Hepatic stellate cell (primary cell): ENCODE results near the gene ADGRV1.
"Not testable (repeated sequence)": the region's sequence is repeated elsewhere in the genome, so short reads cannot be mapped to it uniquely, and the experiment has no call there.

ENCODE experiments used
- DNase-seq: peaks from one replicate; pipeline ENCODE4 v3.0.0; 2011; ENCODE audit warnings: low spot score

ADGRV1 gene

DNA sequence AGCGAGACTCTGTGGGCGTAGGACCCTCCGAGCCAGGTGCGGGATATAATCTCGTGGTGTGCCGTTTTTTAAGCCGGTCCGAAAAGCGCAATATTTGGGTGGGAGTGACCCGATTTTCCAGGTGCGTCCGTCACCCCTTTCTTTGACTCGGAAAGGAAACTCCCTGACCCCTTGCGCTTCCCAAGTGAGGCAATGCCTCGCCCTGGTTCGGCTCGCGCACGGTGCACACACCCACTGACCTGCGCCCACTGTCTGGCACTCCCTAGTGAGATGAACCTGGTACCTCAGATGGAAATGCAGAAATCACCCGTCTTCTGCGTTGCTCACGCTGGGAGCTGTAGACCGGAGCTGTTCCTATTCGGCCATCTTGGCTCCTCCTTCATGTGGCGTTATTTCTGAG is 263.5 kb downstream of the ADGRV1 start:
- not testable (repeated sequence) for DNase-seq

DNA sequence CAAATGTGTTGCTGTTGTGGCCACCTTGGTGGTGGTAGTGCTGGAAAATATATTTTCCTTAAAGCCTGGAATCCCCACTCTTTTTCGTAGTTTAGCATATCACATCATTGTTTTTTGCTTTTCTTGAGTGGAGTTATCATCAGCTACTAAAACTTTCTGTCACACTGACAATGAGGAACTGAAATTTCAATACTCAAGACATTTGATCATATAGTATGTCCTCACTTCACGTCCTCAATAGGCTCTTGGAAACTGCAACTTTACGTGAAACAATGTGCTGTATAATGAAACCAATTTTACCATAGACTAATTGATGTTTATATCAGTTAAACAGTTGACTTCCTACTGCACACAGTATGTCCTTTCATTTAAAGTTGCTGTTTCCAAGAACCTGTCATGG is 265.8 kb downstream of the ADGRV1 start:
- no peak for DNase-seq

- DNase-seq: no peak
Observed at GRCh38 chr5:90830058-90830457, 271.5 kb downstream of the ADGRV1 start.

DNA sequence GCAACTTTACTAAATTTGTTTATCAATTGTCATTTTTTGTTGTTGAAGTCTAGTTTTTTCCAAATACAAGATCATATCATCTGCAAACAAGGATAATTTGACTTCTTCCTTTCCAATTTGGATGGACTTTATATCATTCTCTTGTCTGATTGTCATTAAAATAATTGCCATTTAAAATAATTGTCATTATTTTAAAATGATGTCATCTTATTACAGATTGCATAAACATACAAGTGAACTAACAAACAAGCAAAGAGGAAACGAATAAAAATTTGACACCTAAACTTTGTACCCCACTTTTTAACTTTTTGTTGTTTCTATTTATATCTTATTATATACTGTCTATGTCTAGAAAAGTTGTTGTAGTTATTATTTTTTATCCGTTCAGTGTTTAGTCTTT is 275.2 kb downstream of the ADGRV1 start:
- no peak for DNase-seq

DNA sequence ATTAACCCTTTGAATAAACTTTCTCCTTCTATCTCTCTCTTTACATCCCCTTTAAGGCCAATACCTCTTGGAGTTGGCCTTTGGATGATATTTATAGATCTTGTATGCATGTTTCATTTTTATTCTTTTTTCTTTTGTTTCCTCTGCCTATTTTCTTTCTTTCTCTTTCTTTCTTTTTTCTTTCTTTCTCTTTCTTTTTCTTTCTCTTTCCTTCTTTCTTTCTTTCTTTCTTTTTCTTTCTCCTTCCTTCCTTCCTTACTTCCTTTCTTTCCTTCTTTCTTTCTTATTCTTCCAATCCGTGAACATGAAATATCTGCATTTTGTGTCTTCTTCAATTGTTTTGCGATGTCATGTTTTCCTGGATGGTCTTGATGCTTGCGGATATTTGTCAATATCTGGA is 276.1 kb downstream of the ADGRV1 start:
- no peak for DNase-seq

- no peak for DNase-seq
Observed at GRCh38 chr5:90843443-90843842, 284.8 kb downstream of the ADGRV1 start.

DNA sequence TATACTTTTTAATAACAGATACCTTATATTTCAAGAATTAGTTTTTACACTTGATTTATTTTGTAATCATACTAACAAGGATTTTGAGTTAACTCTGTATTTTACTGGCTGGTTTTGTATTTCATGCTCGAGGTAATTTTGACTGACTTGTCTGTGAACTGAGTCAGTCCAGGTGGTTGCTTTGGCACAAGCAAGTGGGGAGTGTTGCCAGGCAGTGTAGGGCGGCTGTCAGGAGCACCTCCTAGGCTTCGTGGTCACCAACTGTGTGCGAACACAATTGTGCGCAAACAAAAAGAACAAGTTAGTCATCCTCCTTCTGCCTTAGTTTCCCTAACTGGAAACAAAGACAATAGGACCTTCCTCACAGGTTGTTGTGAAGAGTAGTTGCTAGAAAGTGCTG is 286.3 kb downstream of the ADGRV1 start:
- no peak for DNase-seq

DNA sequence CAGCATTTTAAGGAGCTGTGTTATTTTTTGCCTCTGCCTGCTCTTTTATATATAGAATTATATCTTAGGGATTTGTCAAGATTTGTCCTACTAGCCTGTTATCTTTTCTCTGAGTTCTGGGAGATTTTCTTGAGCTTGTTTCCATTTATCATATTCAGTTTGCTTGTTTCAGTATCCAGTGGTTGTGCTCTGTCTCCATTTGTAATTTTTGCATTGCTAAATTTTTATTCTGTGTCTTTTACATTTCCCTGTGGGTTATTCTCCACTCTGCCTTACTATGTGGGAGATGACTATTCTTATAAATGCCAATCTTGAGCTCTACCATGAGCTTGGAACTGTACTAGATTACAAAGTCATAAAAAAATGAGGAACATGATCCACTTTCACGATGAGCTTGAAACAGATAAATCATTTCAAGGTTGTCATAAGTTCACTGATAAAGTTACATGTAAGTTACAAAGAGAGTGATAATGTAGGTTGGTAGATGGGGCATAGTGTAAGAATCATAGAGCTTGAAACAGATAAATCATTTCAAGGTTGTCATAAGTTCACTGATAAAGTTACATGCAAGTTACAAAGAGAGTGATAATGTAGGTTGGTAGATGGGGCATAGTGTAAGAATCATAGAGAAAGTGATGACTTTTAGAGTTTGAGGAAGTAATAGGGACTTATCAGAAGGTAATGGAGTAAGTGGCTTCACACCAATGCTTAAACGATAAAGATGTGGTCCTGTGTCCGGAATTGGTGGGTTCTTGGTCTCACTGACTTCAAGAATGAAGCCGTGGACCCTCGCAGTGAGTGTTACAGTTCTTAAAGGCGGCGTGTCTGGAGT is 287.3 kb downstream of the ADGRV1 start:
- no peak for DNase-seq

DNA sequence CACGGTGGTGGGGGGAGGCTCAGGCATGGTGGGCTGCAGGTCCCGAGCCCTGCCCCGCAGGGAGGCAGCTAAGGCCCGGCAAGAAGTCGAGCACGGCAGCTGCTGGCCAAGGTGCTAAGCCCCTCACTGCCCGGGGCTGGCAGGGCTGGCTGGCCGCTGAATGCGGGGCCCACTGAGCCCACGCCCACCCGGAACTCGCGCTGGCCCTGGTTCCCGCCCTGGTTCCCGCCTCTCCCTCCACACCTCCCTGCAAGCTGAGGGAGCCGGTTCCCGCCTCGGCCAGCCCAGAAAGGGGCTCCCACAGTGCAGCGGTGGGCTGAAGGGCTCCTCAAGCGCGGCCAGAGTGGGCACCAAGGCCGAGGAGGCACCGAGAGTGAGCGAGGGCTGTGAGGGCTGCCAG is 289.0 kb downstream of the ADGRV1 start:
- DNase-seq: not testable (repeated sequence)

DNA sequence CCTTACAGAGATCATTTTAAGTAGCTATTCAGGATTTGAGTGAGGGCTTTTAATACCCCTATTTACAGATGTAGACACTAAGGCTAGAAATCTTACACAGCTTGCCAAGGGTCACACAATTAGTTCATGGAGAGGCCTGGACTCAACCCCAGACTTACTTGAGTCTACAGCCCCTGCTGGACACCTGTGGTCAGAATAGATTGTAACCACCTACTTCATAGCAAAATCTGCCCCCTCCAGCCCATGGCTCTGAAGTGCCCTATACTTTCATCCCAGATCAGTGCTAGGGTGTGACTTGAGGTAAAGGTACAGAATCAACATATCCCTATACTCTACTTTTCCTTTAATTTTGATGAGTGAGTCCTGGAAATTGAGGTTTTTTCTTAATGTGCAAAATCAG is 291.3 kb downstream of the ADGRV1 start:
- DNase-seq: no peak

DNA sequence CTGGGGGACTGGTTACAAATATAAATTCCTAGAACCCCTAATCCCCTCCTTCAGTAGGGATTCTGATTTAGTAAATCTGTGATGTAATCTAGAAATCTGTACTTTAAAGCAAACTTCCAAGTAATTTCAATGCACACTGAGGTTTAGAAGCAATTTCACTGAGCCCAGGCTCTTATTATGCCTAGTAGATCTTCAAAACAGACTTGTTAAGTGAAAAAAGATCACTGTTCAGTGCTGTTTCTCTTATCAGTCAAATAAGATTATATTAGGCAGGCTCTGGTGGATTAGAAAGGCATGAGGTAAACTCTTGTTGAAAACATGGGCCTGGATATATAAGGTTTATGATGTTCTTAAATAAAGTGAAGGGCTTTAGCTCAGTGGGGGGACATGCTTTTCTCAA is 293.9 kb downstream of the ADGRV1 start:
- no peak for DNase-seq

DNA sequence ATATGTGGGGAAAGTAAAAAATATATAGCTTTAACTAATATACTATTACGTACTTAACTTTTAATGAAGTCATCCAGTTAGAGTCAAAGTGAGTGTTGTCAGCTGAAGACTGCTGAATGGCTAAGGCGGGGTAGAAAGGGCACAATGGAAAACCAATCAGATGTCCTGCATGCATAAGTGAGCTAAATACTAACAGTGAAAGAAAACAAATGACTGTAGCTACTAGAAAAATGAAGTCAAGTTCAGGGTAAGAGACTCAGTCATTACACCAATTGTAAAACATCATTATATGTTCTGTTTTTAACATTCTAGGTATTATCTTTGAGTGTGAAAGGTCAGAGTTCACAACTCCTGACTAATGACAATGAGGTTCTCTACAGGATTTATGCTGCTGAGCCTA is 295.2 kb downstream of the ADGRV1 start:
- no peak for DNase-seq

DNA sequence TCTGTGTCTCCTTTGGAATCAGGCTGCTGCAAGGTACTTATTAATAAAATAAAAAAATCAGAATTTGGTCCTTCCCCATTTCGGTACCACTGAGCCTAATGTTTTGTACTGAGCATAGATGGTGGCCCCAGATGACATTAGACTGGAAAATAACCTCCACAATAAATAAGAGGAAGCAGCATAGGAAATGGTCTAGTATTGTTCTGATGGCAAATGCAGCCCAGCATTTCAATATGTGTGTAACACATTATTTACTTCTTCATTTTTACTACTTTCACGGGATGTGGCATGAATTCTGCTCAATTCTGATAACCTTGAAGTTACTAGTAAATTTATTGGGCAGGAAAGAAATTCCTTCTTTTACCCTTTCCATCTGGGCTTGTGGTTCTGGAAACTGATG is 295.6 kb downstream of the ADGRV1 start:
- DNase-seq: no peak

DNA sequence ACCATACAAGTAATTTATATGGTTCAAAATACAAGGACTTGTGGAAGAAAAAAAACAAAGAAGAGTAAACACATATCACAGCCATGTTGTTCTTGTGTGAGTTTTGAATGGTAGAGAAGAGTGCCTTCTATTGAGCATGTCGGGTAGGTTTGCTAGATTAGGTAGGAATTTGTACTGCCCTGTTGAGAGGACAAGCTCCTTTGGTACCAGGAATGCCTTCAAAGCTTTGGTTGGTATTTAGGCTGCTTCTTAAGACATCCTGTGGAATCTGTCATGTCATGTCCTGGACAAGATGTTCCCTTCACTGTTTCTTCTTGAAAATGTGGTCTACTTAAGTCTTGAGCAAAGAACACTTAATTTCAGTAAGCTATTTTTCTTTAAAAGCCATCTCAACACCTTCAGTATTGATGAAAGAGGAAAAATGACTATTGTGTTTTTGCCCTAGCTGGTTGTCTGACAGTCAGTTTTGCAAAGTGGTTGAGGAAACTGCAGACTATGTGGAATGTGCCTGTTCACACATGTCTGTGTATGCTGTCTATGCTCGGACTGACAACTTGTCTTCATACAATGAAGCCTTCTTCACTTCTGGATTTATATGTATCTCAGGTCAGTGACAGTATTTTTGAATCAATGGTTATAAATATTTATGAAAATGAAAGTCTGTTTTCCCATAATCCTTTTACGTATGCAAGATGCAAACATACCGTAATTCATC is 296.9 kb downstream of the ADGRV1 start:
- DNase-seq: no peak

GRCh38 chr5:90861843-90862586 is 303.4 kb downstream of the ADGRV1 start:
- DNase-seq: no peak

GRCh38 chr5:90865180-90865579 is 306.6 kb downstream of the ADGRV1 start:
- no peak for DNase-seq

GRCh38 chr5:90866333-90866732 is 307.7 kb downstream of the ADGRV1 start:
- DNase-seq: peak; percentile 2

DNA sequence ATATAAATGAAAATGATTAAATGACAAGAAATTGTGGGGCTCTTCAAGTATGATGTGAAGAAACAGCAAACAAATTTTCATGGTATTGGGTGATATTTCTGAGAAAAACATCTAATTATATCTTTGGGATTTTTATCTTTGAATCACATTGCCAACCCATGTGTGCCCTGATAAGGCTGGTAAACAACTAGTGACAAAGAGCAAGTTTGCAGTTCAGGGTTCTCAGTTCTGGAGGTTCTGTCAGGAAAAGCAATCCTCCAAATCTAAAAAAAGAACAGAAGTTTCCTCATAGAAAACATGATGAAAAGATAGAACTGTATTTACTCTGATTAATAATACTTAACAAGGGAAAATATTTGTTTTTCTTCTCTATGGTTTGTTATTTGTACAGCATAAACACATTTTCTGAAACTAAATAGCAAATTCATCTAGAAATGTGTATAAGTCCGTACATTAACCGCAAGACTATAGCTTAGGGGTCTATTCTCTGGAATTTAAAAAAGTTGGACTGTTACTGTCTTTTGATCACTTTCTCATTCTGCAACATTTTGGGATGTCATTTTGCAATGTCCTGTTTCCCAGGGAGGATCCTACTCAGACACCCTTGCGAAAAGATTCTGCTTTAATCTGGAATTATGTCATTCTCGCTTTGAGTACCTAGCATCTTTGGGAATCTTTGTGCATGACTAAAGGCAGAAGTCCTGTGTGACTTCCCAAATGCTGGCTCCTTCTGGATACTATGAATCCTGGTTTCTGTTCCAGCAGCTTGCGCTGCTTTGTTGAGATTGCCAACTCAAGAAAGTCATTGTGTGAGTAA is 308.5 kb downstream of the ADGRV1 start:
- no peak for DNase-seq

- no peak for DNase-seq
Observed at GRCh38 chr5:90868799-90869198, 310.2 kb downstream of the ADGRV1 start.

DNA sequence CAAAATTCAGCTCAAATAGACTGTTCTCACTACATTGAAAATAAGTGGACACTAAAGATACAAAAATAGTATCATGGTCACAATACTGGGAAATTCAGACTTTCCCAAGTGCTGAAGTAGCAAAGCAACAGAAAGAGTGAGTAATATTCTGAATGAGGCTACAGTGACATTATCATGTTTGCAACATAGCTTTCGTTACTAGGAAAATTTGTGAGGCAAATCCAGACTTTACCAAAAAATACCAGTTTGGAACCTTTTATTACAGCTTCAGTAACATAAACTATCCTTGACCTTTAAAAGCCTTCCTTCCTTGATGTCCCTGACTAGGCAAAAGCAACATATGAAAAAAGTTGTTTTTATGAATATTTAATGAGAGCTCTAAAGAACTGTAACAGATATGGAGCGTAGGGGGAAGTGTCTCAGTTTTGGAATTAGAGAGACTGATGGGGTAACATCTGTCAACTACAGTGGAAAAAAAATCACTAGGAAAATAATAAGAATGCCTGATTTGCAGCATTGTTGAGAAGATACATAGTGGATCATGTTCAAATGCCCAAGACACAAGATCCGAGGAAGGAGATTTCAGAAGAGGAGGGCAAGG is 312.9 kb downstream of the ADGRV1 start:
- no peak for DNase-seq

GRCh38 chr5:90873033-90873517 is 314.5 kb downstream of the ADGRV1 start:
- no peak for DNase-seq
